Measurements from ENCODE around the gene PXMP2. TPM values are rescaled to one million over a fixed set of nuclear protein-coding genes. Genes with fewer than 3 reads are reported as not detected.
"Not testable (repeated sequence)": the region's sequence is repeated elsewhere in the genome, so short reads cannot be mapped to it uniquely, and the experiment has no call there.

Gene PXMP2
- total RNA-seq, 1 donor from 2014 or later = 25.2 TPM

GRCh38 chr12:132747395-132747794, 60.0 kb downstream of the PXMP2 start:
- Mint-ChIP-seq H3K27me3 (ENCODE audit: low read depth) (no peaks in the 10 kb centered on the region), H3K36me3 (peaks cover 45% of the 10 kb centered on the region), H3K9me3 (peaks cover 4% of the 10 kb centered on the region), H3K27ac (no peak overlapping the region), H3K4me1 (no peaks in the 10 kb centered on the region), H3K4me3 (no peak overlapping the region)
- TF ChIP-seq CTCF (IDR thresholded peaks at IDR 0.05; ENCODE audit: unreplicated experiment) = no peak
- no peak for DNase-seq (ENCODE audit: low spot score in 2 of 2, unreplicated experiment in 2 of 2)

GRCh38 chr12:132747896-132748295, 60.5 kb downstream of the PXMP2 start:
- Mint-ChIP-seq H3K4me1 (no peaks in the 10 kb centered on the region), H3K4me3 (no peak overlapping the region), H3K36me3 (peaks cover 42% of the 10 kb centered on the region), H3K9me3 (peaks cover 2% of the 10 kb centered on the region), H3K27ac (no peak overlapping the region), H3K27me3 (ENCODE audit: low read depth) (no peaks in the 10 kb centered on the region)
- no peak for DNase-seq (ENCODE audit: low spot score in 2 of 2, unreplicated experiment in 2 of 2)
- no peak for TF ChIP-seq CTCF (IDR thresholded peaks at IDR 0.05; ENCODE audit: unreplicated experiment)

GRCh38 chr12:132748319-132748718, 60.9 kb downstream of the PXMP2 start:
- Mint-ChIP-seq H3K36me3 (peaks cover 42% of the 10 kb centered on the region), H3K9me3 (no peaks in the 10 kb centered on the region), H3K4me1 (no peaks in the 10 kb centered on the region), H3K27ac (no peak overlapping the region), H3K27me3 (ENCODE audit: low read depth) (no peaks in the 10 kb centered on the region), H3K4me3 (no peak overlapping the region)
- DNase-seq (ENCODE audit: low spot score in 2 of 2, unreplicated experiment in 2 of 2) = no peak
- no peak for TF ChIP-seq CTCF (IDR thresholded peaks at IDR 0.05; ENCODE audit: unreplicated experiment)

- not testable (repeated sequence) for H3K4me3 Mint-ChIP-seq
Measured at GRCh38 chr12:132753670-132754069, 66.3 kb downstream of the PXMP2 start.

GRCh38 chr12:132754160-132754932, 67.0 kb downstream of the PXMP2 start:
- H3K27ac Mint-ChIP-seq = no peak overlapping the region
- no peaks in the 10 kb centered on the region for H3K27me3 Mint-ChIP-seq (ENCODE audit: low read depth)
- no peak for DNase-seq (ENCODE audit: low spot score in 2 of 2, unreplicated experiment in 2 of 2)
- no peak for TF ChIP-seq CTCF (IDR thresholded peaks at IDR 0.05; ENCODE audit: unreplicated experiment)
- no peaks in the 10 kb centered on the region for H3K4me1 Mint-ChIP-seq
- peaks cover 25% of the 10 kb centered on the region for H3K36me3 Mint-ChIP-seq
- H3K4me3 Mint-ChIP-seq = no peak overlapping the region
- H3K9me3 Mint-ChIP-seq = no peaks in the 10 kb centered on the region

More at GRCh38 chr12:132753670-132754069, 66.3 kb downstream of the PXMP2 start:
- H3K36me3 Mint-ChIP-seq = peaks cover 27% of the 10 kb centered on the region
- H3K27ac Mint-ChIP-seq; H3K4me1 Mint-ChIP-seq; H3K27me3 Mint-ChIP-seq (ENCODE audit: low read depth); DNase-seq (ENCODE audit: low spot score in 2 of 2, unreplicated experiment in 2 of 2); H3K9me3 Mint-ChIP-seq: not testable (repeated sequence)

Other genes starting within 250 kb of the PXMP2 start
- 109 to 119 TPM (median 115 TPM) in 3 replicates for gene FBRSL1, start 197.4 kb upstream of the PXMP2 start, total RNA-seq
- not detected in 3 replicates for gene LRCOL1, start 77.0 kb upstream of the PXMP2 start, total RNA-seq
- gene P2RX2, start 68.8 kb upstream of the PXMP2 start, total RNA-seq = 7.3 to 8.7 TPM (median 8.6 TPM) in 3 replicates
- 114 to 124 TPM (median 122 TPM) in 3 replicates for gene POLE, start 245 bp upstream of the PXMP2 start, total RNA-seq
- 23.5 to 26.6 TPM (median 24.5 TPM) in 3 replicates for gene PGAM5, start 23.3 kb downstream of the PXMP2 start, total RNA-seq
- 89.8 to 98.9 TPM (median 93.8 TPM) in 3 replicates for gene ANKLE2, start 74.2 kb downstream of the PXMP2 start, total RNA-seq
- gene GOLGA3, start 141.3 kb downstream of the PXMP2 start, total RNA-seq = 62.0 to 63.8 TPM (median 62.2 TPM) in 3 replicates
- gene CHFR, start 200.0 kb downstream of the PXMP2 start, total RNA-seq = 41.3 to 52.9 TPM (median 47.7 TPM) in 3 replicates